ENCODE data around the gene RBM33. TPM values are rescaled to one million over a fixed set of nuclear protein-coding genes. Genes with fewer than 3 reads are reported as not detected.

The RBM33 gene
- total and polyA plus RNA-seq, 2 of the 13 experiments (the other 11 are each of a cell fraction or from before 2014, with no cell fraction given): 12.4 to 28.9 TPM

GRCh38 chr7:155747209-155747608, 102.7 kb downstream of the RBM33 start:
- in situ Hi-C loops (cut with HindIII; ENCODE audit: extremely low pct_ligation_motif_present, low pct_unique_long_range_greater_than_20kb): no loop called here
- BruUV-seq (replicated peaks): no TSS peak
- no peak overlapping the region for H3K4me3 ChIP-seq (replicated peaks in 1 of 3; ENCODE audit: insufficient read depth in 1 of 3, low read depth in 2 of 3, low read length in 3 of 3)
- 92% methylated on average over 1 of the region's 1 CpG for WGBS (ENCODE audit: low lambda C conversion rate)
- ChIA-PET CTCF (ENCODE audit: low intra/inter-chr PET ratio, low total read pairs) (no interaction called here), POLR2A (no interaction called here)
- TF ChIP-seq ZNF224 (CRISPR knock-in tag; IDR thresholded peaks at IDR 0.05) (no peak), ZNF678 (CRISPR knock-in tag; IDR thresholded peaks at IDR 0.05) (no peak), MEF2D (CRISPR knock-in tag; IDR thresholded peaks at IDR 0.05) (no peak), ZNF160 (CRISPR knock-in tag; IDR thresholded peaks at IDR 0.05) (no peak), TBL1XR1 (IDR thresholded peaks at IDR 0.05; ENCODE audit: borderline replicate concordance, low read length, partially characterized antibody) (no peak), NFIC (IDR thresholded peaks at IDR 0.05; ENCODE audit: low read length) (no peak), ZKSCAN5 (CRISPR knock-in tag; IDR thresholded peaks at IDR 0.05) (no peak), ZNF468 (CRISPR knock-in tag; IDR thresholded peaks at IDR 0.05) (no peak)
- no peak overlapping the region for H3K4me2 ChIP-seq (ENCODE audit: low read depth, low read length)
- no peak overlapping the region for H3K9ac ChIP-seq (ENCODE audit: insufficient read depth, low read depth, low read length)
- ATAC-seq: no peak
- no peak for FAIRE-seq
- peaks cover 46% of the 10 kb centered on the region for H3K79me2 ChIP-seq (ENCODE audit: insufficient read depth, low read length)
- no peak overlapping the region for H2AFZ ChIP-seq (ENCODE audit: low read length)
- H3K4me1 ChIP-seq (ENCODE audit: insufficient read depth, low read length): no peaks in the 10 kb centered on the region
- peaks cover 28 to 70% of the 10 kb centered on the region in 2 experiments for H3K36me3 ChIP-seq (replicated peaks in 1 of 2; ENCODE audit: control insufficient read depth in 1 of 2, insufficient read depth in 2 of 2, low read length in 2 of 2)
- peaks cover 8% of the 10 kb centered on the region for H4K20me1 ChIP-seq (ENCODE audit: insufficient read depth, low read length)
- H3K27ac ChIP-seq (ENCODE audit: extremely low read length, insufficient read depth, low read length): no peak overlapping the region
- DNase-seq (ENCODE audit: low spot score): no peak
- H3K9me3 ChIP-seq (ENCODE audit: low read length): no peaks in the 10 kb centered on the region
- H3K27me3 ChIP-seq (ENCODE audit: control insufficient read depth in 1 of 2, insufficient read depth in 2 of 2, low read length in 2 of 2): no peaks in the 10 kb centered on the region
- intact Hi-C loops (cut with micrococcal nuclease; ENCODE audit: unreplicated experiment): no loop called here

GRCh38 chr7:155749578-155749977, 105.1 kb downstream of the RBM33 start:
- Histone ChIP-seq H3K27me3 (ENCODE audit: control insufficient read depth in 1 of 2, insufficient read depth in 2 of 2, low read length in 2 of 2) (no peaks in the 10 kb centered on the region), H3K4me3 (replicated peaks in 1 of 3; ENCODE audit: insufficient read depth in 1 of 3, low read depth in 2 of 3, low read length in 3 of 3) (no peak overlapping the region), H3K4me2 (ENCODE audit: low read depth, low read length) (no peak overlapping the region), H3K9me3 (ENCODE audit: low read length) (no peaks in the 10 kb centered on the region), H3K79me2 (ENCODE audit: insufficient read depth, low read length) (peaks cover 67% of the 10 kb centered on the region), H3K27ac (ENCODE audit: extremely low read length, insufficient read depth, low read length) (no peak overlapping the region), H3K9ac (ENCODE audit: insufficient read depth, low read depth, low read length) (no peak overlapping the region), H3K36me3 (replicated peaks in 1 of 2; ENCODE audit: control insufficient read depth in 1 of 2, insufficient read depth in 2 of 2, low read length in 2 of 2) (peaks cover 24 to 68% of the 10 kb centered on the region in 2 experiments), H2AFZ (ENCODE audit: low read length) (no peak overlapping the region), H4K20me1 (ENCODE audit: insufficient read depth, low read length) (peaks cover 18% of the 10 kb centered on the region), H3K4me1 (ENCODE audit: insufficient read depth, low read length) (no peaks in the 10 kb centered on the region)
- POLR2A ChIA-PET: no interaction called here
- in situ Hi-C loops (cut with HindIII; ENCODE audit: extremely low pct_ligation_motif_present, low pct_unique_long_range_greater_than_20kb) (no loop called here), intact Hi-C loops (cut with micrococcal nuclease; ENCODE audit: unreplicated experiment) (no loop called here)
- CTCF ChIA-PET (ENCODE audit: low intra/inter-chr PET ratio, low total read pairs): no interaction called here
- BruUV-seq (replicated peaks): no TSS peak
- WGBS (ENCODE audit: low lambda C conversion rate): 94% methylated on average over 3 of the region's 3 CpGs
- no peak for FAIRE-seq
- DNase-seq (ENCODE audit: low spot score): no peak
- no peak for ATAC-seq
- TF ChIP-seq ZBTB39 (CRISPR knock-in tag; IDR thresholded peaks at IDR 0.05) (no peak), ZNF784 (CRISPR knock-in tag; IDR thresholded peaks at IDR 0.05; ENCODE audit: borderline replicate concordance) (no peak), MIER3 (CRISPR knock-in tag; IDR thresholded peaks at IDR 0.05; ENCODE audit: borderline replicate concordance) (no peak), ZNF101 (CRISPR knock-in tag; IDR thresholded peaks at IDR 0.05; ENCODE audit: borderline replicate concordance, low read depth) (no peak), ZNF7 (CRISPR knock-in tag; IDR thresholded peaks at IDR 0.05) (no peak), ZNF331 (CRISPR knock-in tag; IDR thresholded peaks at IDR 0.05) (no peak), PRDM4 (CRISPR knock-in tag; IDR thresholded peaks at IDR 0.05; ENCODE audit: borderline replicate concordance) (no peak)
